Liver (tissue), 9 donors: ENCODE measurements around the gene CDH20. TPM values are rescaled to one million over a fixed set of nuclear protein-coding genes. Genes with fewer than 3 reads are reported as not detected.

Experiments
- DNase-seq: peaks from one replicate; pipeline ENCODE4 v3.0.0-alpha.2; 2017; ENCODE audit warnings: low spot score
- H3K27ac ChIP-seq, 2 donors: one replicate each; pipeline ENCODE4 v1.7.0; 2013; ENCODE audit warnings: inconsistent platforms in 2 of 2, low read length in 2 of 2, control low read depth in 1 of 2, low read depth in 1 of 2, mild to moderate bottlenecking in 1 of 2
- H3K27me3 ChIP-seq, 4 donors: one replicate each; pipeline versions ENCODE4 v1.6.1 to v1.7.0; 2013; ENCODE audit warnings: low read length in 3 of 4, inconsistent platforms in 1 of 4, mild to moderate bottlenecking in 1 of 4, moderate library complexity in 1 of 4; ENCODE audit not compliant: control insufficient read depth in 4 of 4, insufficient read depth in 4 of 4
- H3K36me3 ChIP-seq, 4 donors: one replicate each; pipeline versions ENCODE4 v1.6.1 to v1.7.0; 2013; ENCODE audit warnings: low read length in 3 of 4, mild to moderate bottlenecking in 3 of 4, low read depth in 1 of 4, moderate library complexity in 1 of 4; ENCODE audit not compliant: control insufficient read depth in 4 of 4, insufficient read depth in 3 of 4
- H3K4me1 ChIP-seq, 4 donors: one replicate each; pipeline versions ENCODE4 v1.6.1 to v1.7.0; 2013; ENCODE audit warnings: low read length in 3 of 4, mild to moderate bottlenecking in 3 of 4, moderate library complexity in 1 of 4; ENCODE audit not compliant: control insufficient read depth in 4 of 4, insufficient read depth in 4 of 4
- H3K4me3 ChIP-seq, 3 donors: one replicate each; pipeline versions ENCODE4 v1.6.1 to v1.7.0; 2013; ENCODE audit warnings: low read length in 3 of 3, control low read depth in 1 of 3, low read depth in 1 of 3, mild to moderate bottlenecking in 1 of 3
- H3K9ac ChIP-seq, 2 donors: one replicate each; pipeline ENCODE4 v1.7.0; 2013; ENCODE audit warnings: low read length in 2 of 2, mild to moderate bottlenecking in 2 of 2, moderate library complexity in 2 of 2, control low read depth in 1 of 2, low read depth in 1 of 2
- H3K9me3 ChIP-seq, 4 donors: one replicate each; pipeline versions ENCODE4 v1.6.1 to v1.7.0; 2013; ENCODE audit warnings: low read length in 3 of 4; ENCODE audit not compliant: control insufficient read depth in 4 of 4
- FOXA2 ChIP-seq: IDR thresholded peaks from 2 replicates; pipeline ENCODE4 v1.6.1; 2016; ENCODE audit warnings: antibody characterized with exemption
- GABPA ChIP-seq, 2 donors: IDR thresholded peaks in 1 of 2; conservative IDR thresholded peaks in 1 of 2; 2 replicates each; pipeline ENCODE4 v1.6.1; 2016; ENCODE audit warnings: antibody characterized with exemption in 2 of 2, mild to moderate bottlenecking in 1 of 2, moderate library complexity in 1 of 2
- HNF4G ChIP-seq: IDR thresholded peaks from 2 replicates; pipeline ENCODE4 v1.6.1; 2016; ENCODE audit warnings: antibody characterized with exemption
- JUND ChIP-seq, 2 donors: IDR thresholded peaks; 2 replicates each; pipeline ENCODE4 v1.6.1; 2016; ENCODE audit warnings: antibody characterized with exemption in 2 of 2
- RXRA ChIP-seq, 2 donors: IDR thresholded peaks; 2 replicates each; pipeline ENCODE4 v1.6.1; 2017 to 2018; ENCODE audit warnings: antibody characterized with exemption in 2 of 2, mild to moderate bottlenecking in 1 of 2
- YY1 ChIP-seq: IDR thresholded peaks from 2 replicates; pipeline ENCODE4 v1.6.1; 2016; ENCODE audit warnings: antibody characterized with exemption, mild to moderate bottlenecking
- WGBS: extraction: QIAGEN DNeasy Blood & Tissue Kit; methylation state at CpG from one replicate; pipeline ENCODE4 v1.1.7; 2013; 5-methylcytosine and 5-hydroxymethylcytosine counted together
- polyA plus RNA-seq, 2 donors: library from polyadenylated mRNA; stranded (reverse) in 1 of 2; unstranded in 1 of 2; fragments of 200-250 nt in 1 of 2; fragments of >200 nt in 1 of 2; fragmentation: Nextera tagmentation in 1 of 2; extraction: Ambion mirVana in 1 of 2; gene quantifications; one replicate each; pipeline versions ENCODE4 v1.2.1 to v1.2.3, GENCODE V29; 2013 to 2015
- total RNA-seq, 2 donors: library from RNA; depleted of rRNA; stranded (reverse); fragments of >200 nt; gene quantifications; one replicate each; pipeline ENCODE4 v1.2.3, GENCODE V29; 2014
- TF ChIP-seq, protein P1 (sequence below): IDR thresholded peaks from 2 replicates; pipeline ENCODE4 v1.6.1; 2016; ENCODE audit warnings: antibody characterized with exemption
- TF ChIP-seq, protein P2 (sequence below): fragments of 150-350 bp; IDR thresholded peaks from 2 replicates; pipeline ENCODE4 v1.5.1; 2017; ENCODE audit warnings: improper control_type of control experiment, low read depth, low read length; ENCODE audit not compliant: missing input control
- TF ChIP-seq, protein P3 (sequence below): IDR thresholded peaks from 2 replicates; pipeline ENCODE4 v1.6.1; 2016; ENCODE audit warnings: antibody characterized with exemption
- TF ChIP-seq, protein P4 (sequence below): IDR thresholded peaks from 2 replicates; pipeline ENCODE4 v1.6.1; 2016; ENCODE audit warnings: antibody characterized with exemption, mild to moderate bottlenecking
- donor health status: healthy.
- donor health status: healthy.
- donor health status: healthy.
- donor health status: healthy.
- donor health status: healthy.

The CDH20 gene
- total and polyA plus RNA-seq, 4 donors = 0.08 to 0.11 (median 0.09) TPM; not detected in 1

DNA sequence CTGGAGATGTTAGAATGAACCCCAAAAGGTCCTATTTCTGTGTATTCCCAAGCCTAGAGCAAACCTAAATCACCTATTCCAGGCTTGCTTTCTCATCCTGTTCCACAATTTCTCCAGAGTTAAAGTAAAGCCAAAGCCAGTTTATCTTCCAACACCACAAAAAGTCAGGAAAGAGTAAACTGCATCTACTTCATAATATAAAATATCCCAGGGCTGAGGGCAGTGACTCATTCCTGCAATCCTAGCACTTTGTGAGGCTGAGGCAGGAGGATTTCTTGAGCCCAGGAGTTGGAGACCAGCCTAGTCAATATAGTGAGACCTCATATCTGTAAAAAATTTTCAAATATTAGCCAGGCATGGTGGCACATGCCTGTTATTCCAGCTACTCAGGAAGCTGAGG, 241.4 kb downstream of the CDH20 start:
- Histone ChIP-seq H3K4me1 (no peaks in the 10 kb centered on the region), H3K27me3 (no peaks in the 10 kb centered on the region), H3K36me3 (no peaks in the 10 kb centered on the region), H3K4me3 (no peak overlapping the region), H3K9ac (no peak overlapping the region), H3K27ac (no peak overlapping the region), H3K9me3 (no peaks in the 10 kb centered on the region)
- TF ChIP-seq HNF4G (no peak), GABPA (IDR thresholded peaks at IDR 0.05 in 1 of 2, conservative IDR thresholded peaks at IDR 0.05 in 1 of 2) (no peak), RXRA (IDR thresholded peaks at IDR 0.05) (no peak)
- TF ChIP-seq, protein P1, sequence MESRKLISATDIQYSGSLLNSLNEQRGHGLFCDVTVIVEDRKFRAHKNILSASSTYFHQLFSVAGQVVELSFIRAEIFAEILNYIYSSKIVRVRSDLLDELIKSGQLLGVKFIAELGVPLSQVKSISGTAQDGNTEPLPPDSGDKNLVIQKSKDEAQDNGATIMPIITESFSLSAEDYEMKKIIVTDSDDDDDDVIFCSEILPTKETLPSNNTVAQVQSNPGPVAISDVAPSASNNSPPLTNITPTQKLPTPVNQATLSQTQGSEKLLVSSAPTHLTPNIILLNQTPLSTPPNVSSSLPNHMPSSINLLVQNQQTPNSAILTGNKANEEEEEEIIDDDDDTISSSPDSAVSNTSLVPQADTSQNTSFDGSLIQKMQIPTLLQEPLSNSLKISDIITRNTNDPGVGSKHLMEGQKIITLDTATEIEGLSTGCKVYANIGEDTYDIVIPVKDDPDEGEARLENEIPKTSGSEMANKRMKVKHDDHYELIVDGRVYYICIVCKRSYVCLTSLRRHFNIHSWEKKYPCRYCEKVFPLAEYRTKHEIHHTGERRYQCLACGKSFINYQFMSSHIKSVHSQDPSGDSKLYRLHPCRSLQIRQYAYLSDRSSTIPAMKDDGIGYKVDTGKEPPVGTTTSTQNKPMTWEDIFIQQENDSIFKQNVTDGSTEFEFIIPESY = no peak
- TF ChIP-seq, protein P2, sequence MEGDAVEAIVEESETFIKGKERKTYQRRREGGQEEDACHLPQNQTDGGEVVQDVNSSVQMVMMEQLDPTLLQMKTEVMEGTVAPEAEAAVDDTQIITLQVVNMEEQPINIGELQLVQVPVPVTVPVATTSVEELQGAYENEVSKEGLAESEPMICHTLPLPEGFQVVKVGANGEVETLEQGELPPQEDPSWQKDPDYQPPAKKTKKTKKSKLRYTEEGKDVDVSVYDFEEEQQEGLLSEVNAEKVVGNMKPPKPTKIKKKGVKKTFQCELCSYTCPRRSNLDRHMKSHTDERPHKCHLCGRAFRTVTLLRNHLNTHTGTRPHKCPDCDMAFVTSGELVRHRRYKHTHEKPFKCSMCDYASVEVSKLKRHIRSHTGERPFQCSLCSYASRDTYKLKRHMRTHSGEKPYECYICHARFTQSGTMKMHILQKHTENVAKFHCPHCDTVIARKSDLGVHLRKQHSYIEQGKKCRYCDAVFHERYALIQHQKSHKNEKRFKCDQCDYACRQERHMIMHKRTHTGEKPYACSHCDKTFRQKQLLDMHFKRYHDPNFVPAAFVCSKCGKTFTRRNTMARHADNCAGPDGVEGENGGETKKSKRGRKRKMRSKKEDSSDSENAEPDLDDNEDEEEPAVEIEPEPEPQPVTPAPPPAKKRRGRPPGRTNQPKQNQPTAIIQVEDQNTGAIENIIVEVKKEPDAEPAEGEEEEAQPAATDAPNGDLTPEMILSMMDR = no peak
- no peak for DNase-seq

DNA sequence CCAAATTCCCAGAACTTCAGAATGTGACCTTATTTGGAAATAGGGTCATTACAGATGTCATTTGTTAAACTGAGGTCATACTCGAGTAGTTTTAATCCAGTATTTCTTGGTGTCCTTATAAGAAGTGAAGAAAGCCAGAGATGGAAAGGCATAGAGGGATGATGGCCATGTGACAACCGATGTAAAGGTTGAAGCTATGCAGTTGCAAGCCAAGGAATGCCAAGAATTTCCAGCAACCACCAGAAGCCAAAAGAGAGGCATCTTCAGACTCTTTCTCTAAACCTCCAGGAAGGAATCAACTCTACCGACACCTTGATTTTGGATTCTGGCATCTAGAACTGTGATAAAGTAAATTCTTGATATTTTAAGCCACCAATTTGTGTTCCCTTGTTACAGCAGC, 242.2 kb downstream of the CDH20 start:
- Histone ChIP-seq H3K9ac (no peak overlapping the region), H3K9me3 (no peaks in the 10 kb centered on the region), H3K36me3 (no peaks in the 10 kb centered on the region), H3K4me1 (no peaks in the 10 kb centered on the region), H3K27me3 (no peaks in the 10 kb centered on the region), H3K27ac (no peak overlapping the region), H3K4me3 (no peak overlapping the region)
- TF ChIP-seq, protein P3, sequence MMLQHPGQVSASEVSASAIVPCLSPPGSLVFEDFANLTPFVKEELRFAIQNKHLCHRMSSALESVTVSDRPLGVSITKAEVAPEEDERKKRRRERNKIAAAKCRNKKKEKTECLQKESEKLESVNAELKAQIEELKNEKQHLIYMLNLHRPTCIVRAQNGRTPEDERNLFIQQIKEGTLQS = no peak
- no peak for TF ChIP-seq FOXA2
- TF ChIP-seq YY1 = no peak
- TF ChIP-seq, protein P4, sequence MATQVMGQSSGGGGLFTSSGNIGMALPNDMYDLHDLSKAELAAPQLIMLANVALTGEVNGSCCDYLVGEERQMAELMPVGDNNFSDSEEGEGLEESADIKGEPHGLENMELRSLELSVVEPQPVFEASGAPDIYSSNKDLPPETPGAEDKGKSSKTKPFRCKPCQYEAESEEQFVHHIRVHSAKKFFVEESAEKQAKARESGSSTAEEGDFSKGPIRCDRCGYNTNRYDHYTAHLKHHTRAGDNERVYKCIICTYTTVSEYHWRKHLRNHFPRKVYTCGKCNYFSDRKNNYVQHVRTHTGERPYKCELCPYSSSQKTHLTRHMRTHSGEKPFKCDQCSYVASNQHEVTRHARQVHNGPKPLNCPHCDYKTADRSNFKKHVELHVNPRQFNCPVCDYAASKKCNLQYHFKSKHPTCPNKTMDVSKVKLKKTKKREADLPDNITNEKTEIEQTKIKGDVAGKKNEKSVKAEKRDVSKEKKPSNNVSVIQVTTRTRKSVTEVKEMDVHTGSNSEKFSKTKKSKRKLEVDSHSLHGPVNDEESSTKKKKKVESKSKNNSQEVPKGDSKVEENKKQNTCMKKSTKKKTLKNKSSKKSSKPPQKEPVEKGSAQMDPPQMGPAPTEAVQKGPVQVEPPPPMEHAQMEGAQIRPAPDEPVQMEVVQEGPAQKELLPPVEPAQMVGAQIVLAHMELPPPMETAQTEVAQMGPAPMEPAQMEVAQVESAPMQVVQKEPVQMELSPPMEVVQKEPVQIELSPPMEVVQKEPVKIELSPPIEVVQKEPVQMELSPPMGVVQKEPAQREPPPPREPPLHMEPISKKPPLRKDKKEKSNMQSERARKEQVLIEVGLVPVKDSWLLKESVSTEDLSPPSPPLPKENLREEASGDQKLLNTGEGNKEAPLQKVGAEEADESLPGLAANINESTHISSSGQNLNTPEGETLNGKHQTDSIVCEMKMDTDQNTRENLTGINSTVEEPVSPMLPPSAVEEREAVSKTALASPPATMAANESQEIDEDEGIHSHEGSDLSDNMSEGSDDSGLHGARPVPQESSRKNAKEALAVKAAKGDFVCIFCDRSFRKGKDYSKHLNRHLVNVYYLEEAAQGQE = no peak
- no peak for TF ChIP-seq RXRA (IDR thresholded peaks at IDR 0.05)
- DNase-seq = no peak
- WGBS = 75% methylated on average over 3 of the region's 3 CpGs

DNA sequence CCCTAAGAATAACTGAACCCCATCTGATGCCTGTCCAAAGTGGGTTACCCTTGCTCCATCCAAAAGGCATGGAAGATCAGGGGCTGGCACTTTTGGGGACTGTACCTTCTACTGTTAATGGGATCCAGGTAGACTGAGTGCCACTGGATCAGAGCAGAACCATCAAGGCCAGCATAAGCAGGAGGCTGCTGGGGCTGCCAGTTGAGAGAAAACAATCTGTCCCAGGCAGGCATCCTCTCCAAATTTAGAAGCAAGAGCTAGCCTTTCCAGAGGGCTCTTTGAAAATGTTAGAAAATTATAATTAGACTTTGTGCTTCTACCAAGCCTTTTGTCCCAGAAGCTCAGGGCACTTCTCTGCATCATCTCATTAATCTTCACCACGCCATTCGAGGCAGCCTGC, 245.6 kb downstream of the CDH20 start:
- H3K9ac ChIP-seq = no peak overlapping the region
- H3K36me3 ChIP-seq = no peaks in the 10 kb centered on the region
- no peaks in the 10 kb centered on the region for H3K27me3 ChIP-seq
- TF ChIP-seq JUND (IDR thresholded peaks at IDR 0.05) = no peak
- TF ChIP-seq, protein P2 = no peak
- 87% methylated on average over 2 of the region's 2 CpGs for WGBS
- H3K27ac ChIP-seq = no peak overlapping the region
- peaks cover 0 to 12% (median 8%) of the 10 kb centered on the region in 4 donors for H3K4me1 ChIP-seq
- no peaks in the 10 kb centered on the region for H3K9me3 ChIP-seq
- no peak overlapping the region for H3K4me3 ChIP-seq
- DNase-seq = no peak
